Left renal cortex interstitium (tissue), 4 donors: Measurements from ENCODE around the gene RNF144A. TPM values are rescaled to one million over a fixed set of nuclear protein-coding genes. Genes with fewer than 3 reads are reported as not detected.

Source experiments
- DNase-seq, 4 donors: peaks; one replicate each; pipeline ENCODE4 v3.0.0-alpha.2; 2013; ENCODE audit warnings: low read depth in 4 of 4, low spot score in 2 of 4, missing footprints in 1 of 4
- polyA plus RNA-seq, 4 donors: library from polyadenylated mRNA; unstranded; fragments of 120-200 nt; gene quantifications; one replicate each; pipeline ENCODE4 v1.2.1, GENCODE V29; 2013; ENCODE audit not compliant: insufficient read length in 4 of 4

RNF144A gene
- polyA plus RNA-seq, 4 donors: 56.4 to 65.6 (median 61.1) TPM

GRCh38 chr2:7018282-7018701 is 101.1 kb downstream of the RNF144A start:
- no peak for DNase-seq

- DNase-seq: no peak
Observed at GRCh38 chr2:7018767-7019166, 101.6 kb downstream of the RNF144A start.

DNA sequence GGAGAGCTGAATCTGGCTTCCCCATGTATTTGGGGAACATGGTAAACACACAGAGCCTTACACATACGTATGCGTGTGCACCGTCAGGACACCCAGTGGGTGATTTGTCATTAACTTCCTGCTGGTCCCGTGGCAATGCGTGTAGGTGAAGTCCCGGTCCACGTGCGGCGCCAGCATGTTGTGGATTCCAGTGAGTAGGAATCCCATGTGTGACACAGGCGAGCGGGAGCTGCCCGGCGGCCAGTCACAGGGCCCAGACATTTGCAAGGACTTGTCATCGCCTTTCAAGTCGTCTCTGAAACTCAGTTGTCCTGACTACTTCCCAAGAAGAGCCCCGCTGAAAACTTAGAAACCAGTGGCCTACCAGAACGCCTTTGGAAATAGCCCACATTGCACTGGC is 102.0 kb downstream of the RNF144A start:
- no peak for DNase-seq

- no peak for DNase-seq
Observed at GRCh38 chr2:7020059-7020458, 102.8 kb downstream of the RNF144A start.

GRCh38 chr2:7020468-7020867 is 103.3 kb downstream of the RNF144A start:
- no peak for DNase-seq

- no peak for DNase-seq
Observed at GRCh38 chr2:7020939-7021470, 103.8 kb downstream of the RNF144A start.

DNA sequence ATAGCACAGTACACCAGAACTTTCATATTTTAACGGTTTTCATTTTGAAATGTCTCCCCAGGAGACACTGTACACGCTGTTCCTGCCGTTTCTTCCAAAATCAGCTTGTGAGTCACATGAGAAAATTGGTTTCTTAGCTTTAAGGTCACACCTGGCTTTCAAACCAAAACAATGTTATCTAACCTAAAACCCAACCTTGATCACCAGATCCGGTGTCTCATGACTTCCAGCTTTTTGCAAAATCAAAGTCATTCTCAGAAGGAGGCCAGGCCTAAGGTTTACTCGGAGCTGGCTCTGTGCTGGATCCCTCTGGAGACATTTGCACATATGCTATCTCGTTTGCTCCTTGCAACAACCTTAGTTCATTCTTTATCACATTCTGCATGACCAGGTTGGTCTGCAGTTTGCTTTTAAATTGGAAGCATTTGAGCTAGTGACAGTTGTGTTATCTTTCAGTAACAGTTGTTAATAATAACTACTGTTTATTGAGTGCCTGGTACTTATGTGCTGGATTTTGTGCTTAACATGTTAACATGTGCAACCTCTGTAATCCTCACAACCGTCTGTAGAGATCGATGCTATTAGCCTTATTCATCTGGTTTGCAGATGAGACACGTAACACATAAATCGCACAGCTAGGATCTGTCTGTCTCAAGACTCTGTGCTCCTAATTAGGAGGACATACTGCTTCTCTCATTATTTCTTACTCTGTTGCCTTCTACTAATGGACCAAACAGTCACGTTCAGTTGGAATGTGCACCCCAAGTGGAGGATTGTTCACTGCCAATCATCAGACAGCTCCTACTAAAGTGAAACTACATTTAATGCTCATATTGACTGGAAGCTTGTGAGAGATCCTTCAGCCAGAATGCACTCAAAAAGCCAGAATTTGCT is 105.5 kb downstream of the RNF144A start:
- DNase-seq: no peak

DNA sequence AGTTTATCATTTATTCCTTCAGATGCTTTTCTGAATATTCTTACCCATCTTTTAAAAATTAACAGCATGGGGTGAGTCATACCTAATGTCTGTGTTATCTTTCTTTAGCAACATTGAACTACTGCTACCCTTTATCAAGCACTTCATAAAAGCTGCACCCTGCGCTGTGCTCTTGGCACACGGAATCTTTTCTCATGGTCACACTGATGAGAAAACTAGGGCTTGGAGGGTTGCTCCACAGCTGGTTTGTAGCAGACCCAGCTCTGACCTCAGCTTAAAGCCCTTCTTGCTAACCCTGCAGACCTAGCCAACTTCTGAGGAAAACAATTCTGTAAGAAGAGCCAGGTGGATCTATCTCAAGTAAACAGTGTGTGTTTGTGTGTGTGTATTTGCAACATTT is 106.3 kb downstream of the RNF144A start:
- no peak for DNase-seq

- no peak for DNase-seq
Observed at GRCh38 chr2:7024261-7024660, 107.0 kb downstream of the RNF144A start.

GRCh38 chr2:7025082-7025481 is 107.9 kb downstream of the RNF144A start:
- DNase-seq: no peak

DNA sequence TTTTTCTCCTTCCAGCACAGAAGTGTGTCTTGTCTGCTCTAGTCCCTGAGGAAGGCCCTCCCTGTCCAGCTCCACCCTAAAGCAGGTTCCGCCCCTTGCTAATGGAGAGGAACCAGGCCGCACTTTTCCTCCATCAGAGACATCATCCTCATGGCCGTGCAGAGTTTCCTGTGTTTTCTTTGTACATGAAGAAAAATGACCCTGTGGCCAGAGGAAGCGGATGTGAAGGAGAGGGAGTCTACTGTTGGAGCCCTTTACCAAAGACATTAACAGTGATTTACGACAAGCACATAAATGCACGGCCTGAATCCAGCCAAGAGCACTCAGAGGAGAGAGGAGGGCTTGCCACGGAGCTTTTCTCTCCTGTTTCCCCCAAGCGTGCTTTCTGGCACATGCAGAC is 109.5 kb downstream of the RNF144A start:
- DNase-seq: peak in 3 of 4 donors; percentile 85 to 92 (median 87)

GRCh38 chr2:7027411-7027810 is 110.2 kb downstream of the RNF144A start:
- no peak for DNase-seq

- DNase-seq: no peak
Observed at GRCh38 chr2:7027956-7028655, 110.9 kb downstream of the RNF144A start.

DNA sequence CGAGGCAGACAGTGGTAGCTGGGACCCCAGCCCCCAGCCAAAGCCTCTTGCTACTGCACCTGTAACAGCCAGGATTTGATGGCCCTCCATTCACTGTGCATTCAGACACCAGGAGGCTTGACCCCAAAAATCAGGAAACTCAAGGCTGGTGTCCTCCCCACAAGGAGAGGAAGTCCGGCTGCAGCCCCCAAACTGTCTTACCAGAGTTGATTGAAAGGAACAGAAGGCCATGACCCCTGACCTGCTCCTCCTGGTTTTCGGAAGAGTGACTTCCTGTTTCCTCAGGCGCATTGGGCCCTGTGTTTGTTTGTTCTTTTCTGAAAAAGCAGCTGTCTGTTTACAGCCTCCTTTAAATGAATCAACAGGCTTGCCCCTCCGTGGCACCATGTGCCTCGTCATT is 111.6 kb downstream of the RNF144A start:
- DNase-seq: no peak

- DNase-seq: no peak
Observed at GRCh38 chr2:7029291-7030059, 112.3 kb downstream of the RNF144A start.

DNA sequence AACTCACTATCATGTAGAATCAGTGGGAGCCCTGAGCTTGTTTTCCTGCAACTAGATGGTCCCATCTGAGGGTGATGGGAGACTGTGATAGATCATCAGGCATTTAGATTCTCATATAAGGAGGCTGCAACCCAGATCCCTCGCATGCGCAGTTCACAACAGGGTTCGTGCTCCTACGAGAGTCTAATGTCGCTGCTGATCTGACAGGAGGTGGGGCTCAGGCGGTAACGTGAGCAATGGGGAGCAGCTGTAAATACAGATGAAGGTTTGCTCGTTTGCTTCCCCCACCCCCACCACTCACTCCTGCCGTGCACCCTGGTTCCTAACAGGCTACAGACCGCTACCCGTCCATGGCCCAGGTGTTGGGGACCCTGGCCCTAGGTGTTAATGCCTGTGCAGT is 113.6 kb downstream of the RNF144A start:
- DNase-seq: no peak

- DNase-seq: no peak
Observed at GRCh38 chr2:7031547-7032245, 114.5 kb downstream of the RNF144A start.

- DNase-seq: no peak
Observed at GRCh38 chr2:7032371-7032770, 115.2 kb downstream of the RNF144A start.

GRCh38 chr2:7033136-7033960 is 116.1 kb downstream of the RNF144A start:
- DNase-seq: no peak
